NT2/D1 (cell line): Measurements from ENCODE around the gene CA5A.

ENCODE experiments used
- DNase-seq: peaks from one replicate; pipeline ENCODE4 v3.0.0-alpha.2; 2011; ENCODE audit warnings: low read depth, low spot score
- H3K27me3 ChIP-seq: 2 replicates; pipeline ENCODE4 v1.6.0; 2011; ENCODE audit warnings: mild to moderate bottlenecking; ENCODE audit not compliant: insufficient read length, insufficient read depth
- H3K36me3 ChIP-seq: 2 replicates; pipeline ENCODE4 v1.6.1; 2011; ENCODE audit warnings: mild to moderate bottlenecking, low read length, mixed read lengths; ENCODE audit not compliant: insufficient read depth, insufficient read length
- H3K4me1 ChIP-seq: 2 replicates; pipeline ENCODE4 v1.5.1; 2011; ENCODE audit not compliant: insufficient read depth, insufficient read length
- H3K4me3 ChIP-seq: 2 replicates; pipeline ENCODE4 v1.5.1; 2011; ENCODE audit warnings: low read depth; ENCODE audit not compliant: insufficient read length
- H3K9ac ChIP-seq: 2 replicates; pipeline ENCODE4 v1.6.0; 2011; ENCODE audit warnings: low read depth; ENCODE audit not compliant: insufficient read length
- H3K9me3 ChIP-seq: 2 replicates; pipeline ENCODE4 v1.5.1; 2011; ENCODE audit warnings: mild to moderate bottlenecking, low read length; ENCODE audit not compliant: insufficient read depth
- SUZ12 ChIP-seq: IDR thresholded peaks from 2 replicates; pipeline ENCODE4 v1.6.1; 2011; ENCODE audit not compliant: insufficient read length, insufficient read depth; ENCODE audit errors: extremely low read depth
- YY1 ChIP-seq: IDR thresholded peaks from 2 replicates; pipeline ENCODE4 v1.6.1; 2011; ENCODE audit not compliant: insufficient read length, insufficient read depth
- ZNF274 ChIP-seq: IDR thresholded peaks from 2 replicates; pipeline ENCODE4 v1.6.1; 2011; ENCODE audit warnings: mild to moderate bottlenecking, low read depth, low read length

CA5A gene

DNA sequence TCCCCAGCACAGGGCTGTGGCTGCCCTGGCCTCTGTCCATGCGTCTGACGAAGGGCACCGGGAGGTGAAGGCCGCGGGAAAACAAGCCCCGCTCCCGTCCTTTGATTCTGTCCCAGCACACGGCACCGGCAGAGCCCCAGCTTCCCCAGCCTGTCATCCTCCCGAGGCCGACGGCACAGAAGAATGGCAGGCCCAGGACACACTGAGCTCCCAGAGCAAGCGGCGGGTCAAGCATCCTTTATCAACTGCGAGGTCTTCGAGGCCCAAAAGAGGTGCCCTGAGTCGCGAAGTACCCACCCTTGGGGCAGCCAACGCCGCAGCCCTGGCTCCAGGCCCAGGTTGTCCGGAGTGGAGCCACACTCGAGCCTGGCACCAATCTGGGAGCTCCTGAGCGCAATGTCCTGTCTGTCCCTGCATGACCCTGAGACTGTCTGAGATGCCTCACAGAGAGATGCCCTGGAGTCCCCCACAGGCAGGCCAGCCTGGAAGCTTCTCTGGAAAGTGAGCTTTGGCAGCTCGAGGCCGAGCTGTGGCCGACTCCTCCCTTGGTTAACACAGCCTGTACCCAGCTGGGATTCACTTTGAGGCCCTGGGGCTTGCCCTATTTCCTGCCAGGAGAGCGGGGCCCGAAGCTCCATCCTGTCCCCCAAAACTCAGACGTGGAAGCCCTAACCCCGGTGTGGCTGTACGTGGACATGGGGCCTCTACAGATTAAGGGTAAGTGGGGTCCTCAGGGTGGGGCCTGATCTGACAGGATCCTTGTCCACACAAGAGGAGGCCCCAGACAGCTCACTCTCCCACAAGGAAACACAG lies 90.3 kb downstream of the CA5A start:
- no peaks in the 10 kb centered on the region for H3K27me3 ChIP-seq
- no peak for TF ChIP-seq SUZ12
- TF ChIP-seq ZNF274 = no peak
- TF ChIP-seq YY1 = no peak
- H3K4me3 ChIP-seq = no peak overlapping the region
- no peak for DNase-seq
- no peaks in the 10 kb centered on the region for H3K9me3 ChIP-seq
- peaks cover 99% of the 10 kb centered on the region for H3K36me3 ChIP-seq
- peaks cover 60% of the 10 kb centered on the region for H3K4me1 ChIP-seq
- H3K9ac ChIP-seq = peak overlapping the region; percentile 5

DNA sequence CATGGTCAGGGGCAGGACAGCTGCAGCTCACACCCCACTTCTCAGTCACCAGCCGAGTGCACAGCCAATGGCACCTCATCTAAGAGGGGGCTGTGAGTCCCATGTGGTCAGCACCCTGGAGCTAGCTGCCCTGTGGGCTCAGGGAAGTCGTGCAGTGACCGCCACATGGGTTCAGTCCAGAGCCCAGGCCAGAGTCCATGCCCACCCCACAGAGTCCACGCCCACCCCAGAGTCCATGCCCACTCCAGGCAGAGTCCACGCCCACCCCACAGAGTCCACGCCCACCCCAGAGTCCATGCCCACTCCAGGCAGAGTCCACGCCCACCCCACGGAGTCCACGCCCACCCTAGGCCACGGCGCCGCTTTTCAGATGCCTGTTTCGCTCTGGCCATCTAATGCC lies 91.1 kb downstream of the CA5A start:
- peaks cover 99% of the 10 kb centered on the region for H3K36me3 ChIP-seq
- H3K4me3 ChIP-seq = no peak overlapping the region
- no peaks in the 10 kb centered on the region for H3K9me3 ChIP-seq
- H3K9ac ChIP-seq = no peak overlapping the region
- H3K27me3 ChIP-seq = no peaks in the 10 kb centered on the region
- TF ChIP-seq SUZ12 = no peak
- TF ChIP-seq ZNF274 = no peak
- no peak for TF ChIP-seq YY1
- H3K4me1 ChIP-seq = peaks cover 58% of the 10 kb centered on the region
- no peak for DNase-seq

DNA sequence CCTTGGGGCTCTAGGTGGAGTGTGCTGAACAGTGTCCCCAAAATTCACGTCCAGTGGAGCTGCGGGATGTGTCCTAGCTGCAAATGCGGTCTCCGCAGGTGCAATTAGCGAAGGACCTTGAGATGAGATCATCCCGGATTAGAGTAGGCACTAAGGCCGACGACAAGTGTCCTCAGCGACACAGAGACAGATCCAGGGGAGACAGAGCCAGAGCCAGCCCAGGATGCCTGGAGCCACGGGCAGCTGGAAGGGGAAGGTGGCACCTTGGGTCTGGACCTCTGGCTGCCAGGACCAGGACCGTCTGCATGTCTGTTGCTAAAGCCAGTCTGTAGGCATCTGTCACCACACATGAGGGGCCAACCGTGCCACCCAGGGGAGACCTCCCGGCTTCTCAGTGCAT lies 91.5 kb downstream of the CA5A start:
- no peaks in the 10 kb centered on the region for H3K27me3 ChIP-seq
- peak overlapping the region; percentile 9 for H3K9ac ChIP-seq
- peaks cover 99% of the 10 kb centered on the region for H3K36me3 ChIP-seq
- TF ChIP-seq ZNF274 = no peak
- TF ChIP-seq SUZ12 = no peak
- no peak for TF ChIP-seq YY1
- DNase-seq = no peak
- H3K4me1 ChIP-seq = peaks cover 56% of the 10 kb centered on the region
- H3K9me3 ChIP-seq = no peaks in the 10 kb centered on the region
- no peak overlapping the region for H3K4me3 ChIP-seq

DNA sequence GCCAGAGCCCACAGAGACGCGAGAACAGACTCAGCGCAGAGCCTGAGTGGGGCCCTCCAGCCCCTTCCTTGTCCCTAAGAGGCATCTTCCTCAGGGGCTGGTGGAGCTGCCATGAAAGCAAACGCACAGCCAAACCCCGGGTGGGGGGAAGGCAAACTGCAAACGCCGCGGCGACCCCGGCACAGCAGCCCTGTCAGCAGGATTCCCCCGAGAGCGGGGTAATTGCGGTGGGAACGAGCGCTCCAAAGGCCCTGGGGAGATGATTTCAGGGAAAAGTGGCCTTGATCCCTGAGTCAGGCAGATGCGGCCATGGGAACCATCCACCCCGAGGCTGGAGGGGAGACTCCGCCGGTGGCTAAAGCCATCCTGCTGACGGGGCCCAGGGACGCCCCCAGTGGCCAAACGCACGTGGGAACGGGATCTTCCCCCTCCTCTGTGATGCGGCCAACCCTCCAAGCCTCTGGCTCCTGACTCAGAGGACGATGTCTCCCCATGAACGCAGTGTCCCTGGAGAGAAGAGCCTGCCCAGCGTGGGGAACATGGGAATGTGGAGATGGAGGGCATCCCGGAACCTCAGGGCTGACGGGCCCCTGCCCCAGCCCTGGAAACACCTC lies 92.1 kb downstream of the CA5A start:
- peaks cover 99% of the 10 kb centered on the region for H3K36me3 ChIP-seq
- H3K4me1 ChIP-seq = peaks cover 51% of the 10 kb centered on the region
- no peak for TF ChIP-seq SUZ12
- no peak for TF ChIP-seq ZNF274
- no peak for TF ChIP-seq YY1
- H3K4me3 ChIP-seq = no peak overlapping the region
- H3K27me3 ChIP-seq = no peaks in the 10 kb centered on the region
- peak overlapping the region; percentile 9 for H3K9ac ChIP-seq
- DNase-seq = no peak
- no peaks in the 10 kb centered on the region for H3K9me3 ChIP-seq

DNA sequence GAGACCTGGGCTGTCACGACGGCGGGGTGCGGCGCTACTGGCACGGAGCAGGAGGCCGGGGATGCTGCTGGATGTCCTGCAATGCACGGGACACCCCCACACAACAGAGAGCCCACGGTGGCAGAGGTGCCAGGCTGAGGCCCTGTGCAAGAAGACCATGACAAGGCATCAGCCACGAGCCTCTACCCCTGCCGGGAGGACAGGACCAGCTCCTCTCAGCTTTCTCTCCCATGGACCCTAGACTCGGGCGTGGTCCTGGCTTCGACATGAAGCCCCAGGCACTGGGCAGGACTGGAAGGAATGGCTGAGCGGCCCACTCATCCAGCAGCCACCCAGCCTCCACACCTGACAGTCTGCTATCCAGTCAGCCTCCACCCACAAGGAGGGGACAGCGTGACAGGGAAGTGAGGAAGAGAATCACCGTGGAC lies 92.6 kb downstream of the CA5A start:
- peaks cover 99% of the 10 kb centered on the region for H3K36me3 ChIP-seq
- no peak for TF ChIP-seq SUZ12
- no peak for TF ChIP-seq ZNF274
- TF ChIP-seq YY1 = no peak
- H3K27me3 ChIP-seq = no peaks in the 10 kb centered on the region
- H3K9me3 ChIP-seq = no peaks in the 10 kb centered on the region
- DNase-seq = no peak
- peaks cover 52% of the 10 kb centered on the region for H3K4me1 ChIP-seq
- peak overlapping the region; percentile 47 for H3K9ac ChIP-seq
- H3K4me3 ChIP-seq = no peak overlapping the region

DNA sequence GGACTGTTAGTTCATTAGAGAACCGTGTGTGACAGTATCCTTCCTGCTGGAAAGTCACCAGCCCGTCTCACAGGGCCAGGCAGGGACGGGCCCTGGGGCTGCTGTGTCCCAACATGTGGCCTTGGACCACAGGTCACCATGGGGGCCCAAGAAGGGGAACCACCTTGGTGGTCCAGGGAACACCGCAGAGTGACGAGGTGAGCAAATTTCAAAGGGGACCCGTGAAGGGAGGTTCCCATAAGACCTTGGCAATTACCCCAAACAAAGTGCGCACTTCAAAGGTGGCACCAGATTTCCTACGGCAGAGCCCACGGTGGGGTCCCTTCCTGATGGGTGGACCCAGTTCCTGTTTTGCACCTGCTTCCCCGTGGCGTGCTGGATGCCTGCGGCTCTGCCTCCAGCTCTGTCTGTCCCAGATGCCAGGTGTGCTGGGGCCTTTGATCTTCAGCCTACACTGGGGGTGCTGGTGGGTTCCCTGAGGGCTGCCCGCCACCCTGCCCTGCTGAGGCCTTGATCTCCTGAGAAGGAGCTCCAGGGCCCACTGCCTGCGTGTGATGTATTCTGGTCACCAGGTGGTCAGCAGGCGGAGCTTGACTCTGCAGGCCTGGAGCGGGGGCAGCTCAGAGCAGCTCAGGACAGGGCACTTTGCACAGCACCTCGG lies 94.0 kb downstream of the CA5A start:
- Histone ChIP-seq H3K4me1 (peaks cover 46% of the 10 kb centered on the region), H3K9ac (no peak overlapping the region), H3K4me3 (no peak overlapping the region), H3K27me3 (no peaks in the 10 kb centered on the region), H3K9me3 (no peaks in the 10 kb centered on the region), H3K36me3 (peaks cover 99% of the 10 kb centered on the region)
- no peak for TF ChIP-seq YY1
- no peak for TF ChIP-seq ZNF274
- no peak for TF ChIP-seq SUZ12
- DNase-seq = no peak
